Neutrophil (primary cell): ENCODE measurements around the gene C1QTNF7.

Experiments used
- H3K27ac ChIP-seq: fragments of 200-600 bp; sonication (generic); 2 replicates; pipeline ENCODE4 v1.5.1; 2016; ENCODE audit warnings: mild to moderate bottlenecking, moderate library complexity
- H3K27me3 ChIP-seq: fragments of 200-600 bp; sonication (generic); 2 replicates; pipeline ENCODE4 v1.6.0; 2016; ENCODE audit warnings: mild to moderate bottlenecking
- H3K36me3 ChIP-seq: fragments of 200-600 bp; sonication (generic); 2 replicates; pipeline ENCODE4 v1.5.1; 2017
- H3K4me1 ChIP-seq, 2 experiments: fragments of 200-600 bp in 1 of 2; sonication (generic) in 1 of 2; 1 replicate in 1 of 2; 2 replicates in 1 of 2; pipeline versions ENCODE4 v1.5.1 to v1.6.1; 2013 to 2016; ENCODE audit warnings: low read depth in 1 of 2, low read length in 1 of 2, mild to moderate bottlenecking in 1 of 2, moderate library complexity in 1 of 2; ENCODE audit not compliant: control insufficient read depth in 1 of 2, insufficient read depth in 1 of 2
- H3K4me3 ChIP-seq, 2 experiments: fragments of 200-600 bp in 1 of 2; sonication (generic) in 1 of 2; 1 replicate in 1 of 2; 2 replicates in 1 of 2; pipeline ENCODE4 v1.5.1; 2013 to 2016; ENCODE audit warnings: low read depth in 1 of 2, low read length in 1 of 2, mild to moderate bottlenecking in 1 of 2, moderate library complexity in 1 of 2
- H3K9me3 ChIP-seq: fragments of 200-600 bp; sonication (generic); 2 replicates; pipeline ENCODE4 v1.5.1; 2016
- CTCF ChIP-seq: fragments of 200-600 bp; sonication (generic); IDR thresholded peaks from 2 replicates; pipeline ENCODE4 v1.5.1; 2016; ENCODE audit warnings: antibody characterized with exemption

Gene C1QTNF7

DNA sequence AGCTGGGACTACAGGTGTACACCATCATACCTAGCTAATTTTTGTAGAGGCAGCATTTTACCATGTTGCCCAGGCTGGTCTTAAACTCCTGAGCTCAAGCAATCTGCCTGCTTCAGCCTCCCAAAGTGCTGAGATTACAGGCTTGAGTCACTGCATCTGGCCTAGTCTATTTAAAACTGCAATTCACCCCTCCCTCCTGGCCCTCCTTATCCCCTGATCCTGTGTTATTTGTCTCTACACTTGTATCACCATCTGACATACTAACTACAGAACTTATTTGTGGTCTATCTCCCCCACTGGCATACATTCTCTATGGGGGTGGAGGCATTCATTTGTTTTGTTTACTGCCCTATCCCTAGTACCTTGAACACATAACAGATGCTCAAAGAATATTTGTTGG is 65.6 kb downstream of the C1QTNF7 start:
- no peak overlapping the region for H3K4me3 ChIP-seq
- no peak overlapping the region for H3K27ac ChIP-seq
- H3K4me1 ChIP-seq = no peaks in the 10 kb centered on the region
- H3K9me3 ChIP-seq = no peaks in the 10 kb centered on the region
- no peaks in the 10 kb centered on the region for H3K27me3 ChIP-seq
- no peaks in the 10 kb centered on the region for H3K36me3 ChIP-seq
- TF ChIP-seq CTCF = no peak

- Histone ChIP-seq H3K9me3 (no peaks in the 10 kb centered on the region), H3K27me3 (no peaks in the 10 kb centered on the region), H3K4me3 (no peak overlapping the region), H3K27ac (no peak overlapping the region), H3K4me1 (no peaks in the 10 kb centered on the region), H3K36me3 (no peaks in the 10 kb centered on the region)
- no peak for TF ChIP-seq CTCF
Observed at GRCh38 chr4:15495621-15496020, 67.8 kb downstream of the C1QTNF7 start.
